ENCODE data around the gene EIPR1.
"Not testable (repeated sequence)": the region's sequence is repeated elsewhere in the genome, so short reads cannot be mapped to it uniquely, and the experiment has no call there.

EIPR1 gene

DNA sequence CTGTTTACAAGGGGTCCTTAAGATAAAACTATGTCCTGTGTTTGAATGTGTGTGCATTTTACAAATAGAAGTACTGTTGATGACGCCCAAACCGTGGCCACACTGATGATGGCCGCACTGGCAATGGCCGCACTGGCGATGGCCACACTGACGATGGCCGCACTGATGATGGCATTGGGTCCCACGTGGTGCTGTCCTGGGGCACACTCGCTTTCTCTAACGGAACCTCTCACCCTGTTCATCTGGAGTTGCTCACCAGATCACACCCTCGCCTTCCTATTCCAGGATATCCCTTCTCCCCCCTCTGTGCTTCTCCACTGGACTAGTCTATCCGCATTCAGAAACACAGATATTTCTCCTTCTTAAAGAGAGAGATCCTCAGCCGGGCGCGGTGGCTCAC lies 192.4 kb downstream of the EIPR1 start:
- no peak for TF ChIP-seq ZFX (IDR thresholded peaks at IDR 0.05)
- TF ChIP-seq, protein P1, sequence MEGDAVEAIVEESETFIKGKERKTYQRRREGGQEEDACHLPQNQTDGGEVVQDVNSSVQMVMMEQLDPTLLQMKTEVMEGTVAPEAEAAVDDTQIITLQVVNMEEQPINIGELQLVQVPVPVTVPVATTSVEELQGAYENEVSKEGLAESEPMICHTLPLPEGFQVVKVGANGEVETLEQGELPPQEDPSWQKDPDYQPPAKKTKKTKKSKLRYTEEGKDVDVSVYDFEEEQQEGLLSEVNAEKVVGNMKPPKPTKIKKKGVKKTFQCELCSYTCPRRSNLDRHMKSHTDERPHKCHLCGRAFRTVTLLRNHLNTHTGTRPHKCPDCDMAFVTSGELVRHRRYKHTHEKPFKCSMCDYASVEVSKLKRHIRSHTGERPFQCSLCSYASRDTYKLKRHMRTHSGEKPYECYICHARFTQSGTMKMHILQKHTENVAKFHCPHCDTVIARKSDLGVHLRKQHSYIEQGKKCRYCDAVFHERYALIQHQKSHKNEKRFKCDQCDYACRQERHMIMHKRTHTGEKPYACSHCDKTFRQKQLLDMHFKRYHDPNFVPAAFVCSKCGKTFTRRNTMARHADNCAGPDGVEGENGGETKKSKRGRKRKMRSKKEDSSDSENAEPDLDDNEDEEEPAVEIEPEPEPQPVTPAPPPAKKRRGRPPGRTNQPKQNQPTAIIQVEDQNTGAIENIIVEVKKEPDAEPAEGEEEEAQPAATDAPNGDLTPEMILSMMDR (conservative IDR thresholded peaks at IDR 0.05) = no peak
- H3K27ac ChIP-seq = no peak overlapping the region

DNA sequence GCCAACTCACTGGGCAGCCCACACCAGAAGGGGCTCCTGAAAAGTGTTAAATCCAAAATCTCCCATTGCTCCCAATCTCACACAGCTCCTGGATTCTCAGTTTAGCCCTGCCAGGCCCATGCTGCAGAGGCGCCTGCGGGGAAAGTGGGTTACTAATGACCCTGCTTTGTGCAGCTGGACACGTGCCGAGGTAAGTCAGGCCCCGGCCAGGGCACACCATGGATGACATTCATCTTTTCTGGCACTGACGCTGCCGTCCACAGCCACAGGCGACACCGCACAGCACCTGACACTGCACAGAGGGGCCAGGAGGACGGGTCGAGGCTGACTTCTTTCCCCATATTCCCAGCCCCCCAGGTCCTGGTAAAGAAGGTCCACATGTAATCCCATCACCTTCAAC lies 193.5 kb downstream of the EIPR1 start:
- no peak overlapping the region for H3K27ac ChIP-seq
- TF ChIP-seq, protein P1 (conservative IDR thresholded peaks at IDR 0.05) = no peak
- no peak for TF ChIP-seq ZFX (IDR thresholded peaks at IDR 0.05)

DNA sequence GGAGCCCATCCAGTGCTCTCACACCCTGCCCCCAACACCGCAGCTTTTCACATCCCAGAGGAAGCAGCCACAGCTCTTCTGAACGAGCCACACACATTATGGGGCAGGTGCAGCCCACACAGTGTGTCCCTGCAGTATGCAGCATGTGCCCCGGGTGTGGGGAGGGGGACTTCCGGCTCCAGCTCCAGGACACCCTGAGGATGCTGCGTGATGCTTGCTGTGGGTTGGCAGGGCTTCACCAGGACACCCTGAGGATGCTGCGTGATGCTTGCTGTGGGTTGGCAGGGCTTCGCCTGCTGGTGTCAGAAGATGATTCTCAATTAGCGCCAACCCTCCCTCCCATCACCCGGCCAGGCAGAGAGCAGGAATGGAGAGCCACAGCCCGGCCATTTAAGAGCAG lies 193.9 kb downstream of the EIPR1 start:
- H3K27ac ChIP-seq = no peak overlapping the region
- TF ChIP-seq, protein P1 (conservative IDR thresholded peaks at IDR 0.05) = no peak
- TF ChIP-seq ZFX (IDR thresholded peaks at IDR 0.05) = no peak

DNA sequence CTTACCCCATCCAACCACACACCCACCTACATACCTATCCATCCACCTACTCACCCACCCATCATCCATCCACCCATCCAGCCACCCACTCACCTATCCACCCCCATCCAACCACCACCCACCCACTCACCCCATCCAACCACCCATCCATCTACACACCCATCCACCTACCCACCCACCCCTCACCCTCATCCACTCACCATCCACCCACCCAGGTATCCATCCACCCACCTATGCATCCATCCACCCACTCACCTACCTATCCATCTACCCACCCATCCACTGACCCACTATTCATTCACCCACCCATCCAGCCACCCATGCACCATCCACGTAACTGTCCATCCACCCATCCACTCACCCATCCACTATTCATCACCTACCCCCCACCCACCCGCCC lies 194.8 kb downstream of the EIPR1 start:
- no peak for TF ChIP-seq ZFX (IDR thresholded peaks at IDR 0.05)
- TF ChIP-seq, protein P1 (conservative IDR thresholded peaks at IDR 0.05) = no peak
- H3K27ac ChIP-seq = no peak overlapping the region

DNA sequence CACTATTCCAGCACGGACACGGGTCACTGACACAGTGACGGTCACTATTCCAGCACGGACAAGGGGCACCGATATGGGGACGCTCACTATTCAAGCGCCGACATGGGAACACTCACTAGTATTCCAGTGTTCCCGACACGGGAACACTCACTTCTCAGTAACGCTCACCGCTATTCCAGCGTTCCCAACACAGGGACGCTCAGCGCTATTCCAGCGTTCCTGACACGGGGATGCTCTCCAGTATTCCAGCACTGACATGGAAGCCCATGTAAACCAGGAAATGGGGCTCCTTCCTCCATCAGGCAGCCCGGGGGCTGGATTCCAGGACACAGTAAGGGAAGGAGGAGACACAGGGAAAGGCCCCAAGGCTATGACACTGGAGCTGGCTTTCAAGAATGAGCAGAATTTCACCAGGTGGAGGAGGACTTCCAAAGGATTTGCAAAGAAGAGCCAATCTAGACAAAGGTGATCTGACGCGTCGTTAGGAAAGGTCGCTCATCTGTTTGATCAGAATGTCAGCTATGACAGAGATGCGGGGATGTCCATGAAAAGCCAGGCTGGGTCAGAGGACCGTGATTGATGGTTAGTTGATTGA lies 196.1 kb downstream of the EIPR1 start:
- TF ChIP-seq, protein P1 (conservative IDR thresholded peaks at IDR 0.05) = no peak
- no peak for TF ChIP-seq ZFX (IDR thresholded peaks at IDR 0.05)
- no peak overlapping the region for H3K27ac ChIP-seq

DNA sequence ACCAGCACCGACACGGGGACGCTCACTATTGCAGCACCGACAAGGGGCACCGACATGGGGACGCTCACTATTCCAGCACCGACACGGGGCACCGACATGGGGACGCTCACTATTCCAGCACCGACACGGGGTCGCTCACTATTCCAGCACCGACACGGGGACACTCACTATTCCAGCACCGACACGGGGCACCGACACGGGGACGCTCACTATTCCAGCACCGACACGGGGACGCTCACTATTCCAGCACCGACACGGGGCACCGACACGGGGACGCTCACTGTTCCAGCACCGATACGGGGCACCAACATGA lies 196.8 kb downstream of the EIPR1 start:
- H3K27ac ChIP-seq = not testable (repeated sequence)

DNA sequence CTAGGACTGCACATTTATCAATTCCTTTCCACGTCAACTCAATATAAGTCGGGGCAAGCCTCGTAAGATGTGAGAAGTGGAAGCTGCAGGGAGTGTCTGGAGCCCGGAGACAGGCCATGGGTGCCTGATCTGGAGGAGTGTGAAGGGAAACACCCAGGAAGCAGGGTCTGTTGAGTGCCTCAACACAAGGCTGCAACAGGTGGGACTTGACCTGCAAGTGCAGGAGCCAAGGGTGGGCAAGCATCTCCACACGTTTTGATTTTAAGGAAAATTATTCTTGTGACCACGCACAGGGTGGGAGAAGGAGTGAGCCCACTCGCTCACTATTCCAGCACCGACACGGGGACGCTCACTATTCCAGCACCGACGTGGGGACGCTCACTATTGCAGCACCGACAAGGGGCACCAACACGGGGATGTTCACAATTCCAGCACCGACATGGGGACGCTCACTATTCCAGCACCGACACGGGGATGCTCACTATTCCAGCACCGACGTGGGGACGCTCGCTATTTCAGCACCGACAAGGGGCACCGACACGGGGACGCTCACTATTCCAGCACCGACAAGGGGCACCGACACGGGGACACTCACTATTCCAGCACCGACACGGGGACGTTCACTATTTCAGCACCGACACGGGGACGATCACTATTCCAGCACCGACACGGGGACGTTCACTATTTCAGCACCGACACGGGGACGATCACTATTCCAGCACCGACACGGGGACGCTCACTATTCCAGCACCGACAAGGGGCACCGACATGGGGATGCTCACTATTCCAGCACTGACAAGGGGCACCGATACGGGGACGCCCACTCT lies 197.3 kb downstream of the EIPR1 start:
- TF ChIP-seq ZFX (IDR thresholded peaks at IDR 0.05) = no peak
- TF ChIP-seq, protein P1 (conservative IDR thresholded peaks at IDR 0.05) = no peak
- H3K27ac ChIP-seq = no peak overlapping the region

DNA sequence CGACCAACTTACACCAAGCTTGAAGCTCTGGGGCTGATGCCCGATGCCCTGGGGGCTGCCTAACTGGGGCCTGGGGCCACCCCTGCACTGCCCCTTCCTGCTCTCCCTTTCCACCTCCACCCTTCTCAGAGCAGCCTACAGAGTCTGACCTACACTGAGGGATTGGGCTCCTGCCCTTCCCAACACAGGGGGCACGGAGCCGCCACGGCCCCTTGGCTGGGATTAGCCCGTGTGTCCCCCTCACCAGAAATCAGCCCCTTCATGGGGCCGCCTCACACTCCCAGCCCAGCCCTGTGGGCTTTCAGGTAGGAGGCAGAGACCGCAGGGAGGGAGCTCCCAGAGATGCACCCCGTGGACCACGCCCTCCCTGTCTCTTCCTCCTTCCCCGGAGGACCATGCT lies 198.0 kb downstream of the EIPR1 start:
- no peak for TF ChIP-seq ZFX (IDR thresholded peaks at IDR 0.05)
- no peak overlapping the region for H3K27ac ChIP-seq
